ENCODE data around the gene SLC46A1. TPM values are rescaled to one million over a fixed set of nuclear protein-coding genes. Genes with fewer than 3 reads are reported as not detected.

Gene SLC46A1
- total RNA-seq, 8 experiments from 2014 or later: 6.5 to 19.3 (median 11.0) TPM

DNA sequence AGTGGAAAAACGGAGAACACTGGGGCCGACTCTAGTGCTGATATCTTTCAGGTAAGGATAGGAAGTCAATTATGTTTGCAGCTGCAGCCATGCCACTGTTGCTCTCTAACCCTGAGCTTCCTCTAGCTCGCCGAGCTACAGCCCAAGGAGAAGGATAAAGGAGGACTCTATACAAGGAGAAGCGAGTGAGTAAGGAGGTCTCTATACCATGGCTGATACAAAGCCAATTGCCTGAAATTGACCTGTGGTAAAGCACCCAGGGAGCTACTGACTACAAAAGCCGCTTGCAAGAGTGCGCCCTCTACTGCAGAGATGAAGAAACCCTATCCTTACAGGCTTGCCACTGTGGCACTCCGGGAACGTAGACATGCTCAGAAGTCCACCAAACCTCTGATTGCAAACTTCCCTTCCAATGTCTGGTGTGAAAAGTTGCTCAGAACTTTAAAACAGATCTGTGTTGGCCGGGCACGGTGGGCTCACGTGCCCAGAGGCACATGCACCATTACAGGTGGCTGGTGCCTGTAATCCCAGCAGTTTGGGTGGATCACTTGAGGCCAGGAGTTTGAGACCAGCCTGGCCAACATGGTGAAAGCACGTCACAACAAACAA, 10.8 kb upstream of the SLC46A1 start:
- peak; percentile 66 to 98 (median 79) for ATAC-seq (replicated peaks in 6 of 8)
- Histone ChIP-seq H3K4me3 (no peak overlapping the region), H3K4me1 (replicated peaks in 1 of 2) (no peaks in the 10 kb centered on the region), H3K27ac (no peak overlapping the region)
- WGBS, 10 experiments: 8 to 90% (median 29%) methylated on average over 1 to 11 of the region's 13 CpGs; no CpG with 5 or more reads in 1 of the 10 experiments
- in situ Hi-C loops (cut with MboI; ENCODE audit: low pct_unique_long_range_greater_than_20kb in 2 of 9, low sequenced_read_pairs in 9 of 9, unreplicated experiment in 9 of 9): no loop called here

DNA sequence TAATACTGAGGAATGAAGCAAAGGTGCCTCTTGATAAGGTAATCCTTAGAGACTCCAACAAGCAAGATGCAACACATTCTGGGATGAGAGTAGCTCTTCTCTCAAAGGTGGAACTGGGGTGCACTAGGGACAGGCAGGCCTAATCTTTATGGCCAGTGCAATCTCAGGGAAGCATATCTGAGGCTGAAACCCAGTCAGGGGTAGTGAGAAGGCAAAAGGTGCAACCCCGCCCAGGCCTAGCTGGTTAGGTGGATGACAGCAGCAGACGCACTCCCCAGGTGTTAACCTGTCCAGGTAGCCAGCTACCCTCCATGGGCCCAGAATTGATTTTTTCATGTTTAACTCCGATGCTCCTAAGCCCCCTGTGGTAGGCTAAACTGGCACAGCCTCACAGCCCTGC, 9.9 kb upstream of the SLC46A1 start:
- H3K27ac ChIP-seq: no peak overlapping the region
- in situ Hi-C loops (cut with MboI; ENCODE audit: low pct_unique_long_range_greater_than_20kb in 2 of 9, low sequenced_read_pairs in 9 of 9, unreplicated experiment in 9 of 9): no loop called here
- WGBS, 10 experiments: 60 to 100% (median 87%) methylated on average over 1 to 2 of the region's 3 CpGs; no CpG with 5 or more reads in 6 of the 10 experiments

DNA sequence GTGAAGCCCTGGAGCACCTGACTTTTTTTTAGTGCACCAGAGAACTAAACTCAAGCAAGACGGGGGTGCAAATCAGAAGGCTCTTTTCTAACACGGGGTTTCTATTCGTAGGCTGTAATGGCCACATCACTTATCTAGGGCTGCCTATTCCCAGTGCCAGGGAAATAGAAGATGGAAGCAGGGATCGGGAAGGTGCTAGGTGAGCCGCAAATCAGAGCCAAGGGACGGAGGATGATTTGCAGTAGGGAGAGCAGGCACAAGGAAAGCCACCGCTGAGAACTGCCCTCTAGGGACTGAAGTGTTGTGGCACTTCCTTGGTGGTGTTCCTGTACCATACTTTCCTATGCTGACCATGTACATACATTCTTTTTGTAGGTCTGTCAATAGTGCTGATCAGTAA, 7.8 kb upstream of the SLC46A1 start:
- WGBS, 10 experiments: 13 to 66% (median 50%) methylated on average over 1 to 6 of the region's 7 CpGs; no CpG with 5 or more reads in 4 of the 10 experiments
- ATAC-seq (replicated peaks in 6 of 8): no peak
- Histone ChIP-seq H3K27ac (no peak overlapping the region), H3K4me3 (no peak overlapping the region), H3K4me1 (replicated peaks in 1 of 2) (no peaks in the 10 kb centered on the region)
- in situ Hi-C loops (cut with MboI; ENCODE audit: low pct_unique_long_range_greater_than_20kb in 2 of 9, low sequenced_read_pairs in 9 of 9, unreplicated experiment in 9 of 9): no loop called here

More for the DNA sequence above, 9.9 kb upstream of the SLC46A1 start:
- no peaks in the 10 kb centered on the region for H3K4me1 ChIP-seq (replicated peaks in 1 of 2)
- no peak overlapping the region for H3K4me3 ChIP-seq
- no peak for ATAC-seq (replicated peaks in 6 of 8)

DNA sequence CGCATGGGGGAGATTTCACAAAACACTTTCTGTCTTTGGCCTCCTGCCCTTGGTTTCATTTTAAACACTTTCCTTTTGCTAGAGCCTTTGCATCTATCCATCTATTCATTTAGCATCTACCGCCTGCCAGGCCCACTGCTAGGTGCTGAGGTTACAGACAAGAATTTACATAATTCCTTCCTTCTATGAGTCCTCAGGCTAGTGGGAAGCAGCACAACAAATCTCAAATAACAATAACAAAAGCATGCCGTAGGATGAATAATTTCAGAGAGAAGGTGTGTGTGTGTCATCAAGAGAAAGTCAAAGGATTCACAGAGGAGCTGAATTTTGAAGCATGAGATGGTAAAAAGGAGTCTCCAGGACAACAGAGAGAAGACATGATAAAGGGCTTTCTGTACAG, 6.1 kb upstream of the SLC46A1 start:
- ATAC-seq (replicated peaks in 6 of 8): peak in 5 of 8 experiments; percentile 32 to 78 (median 59)
- no peak overlapping the region for H3K27ac ChIP-seq
- in situ Hi-C loops (cut with MboI; ENCODE audit: low pct_unique_long_range_greater_than_20kb in 2 of 9, low sequenced_read_pairs in 9 of 9, unreplicated experiment in 9 of 9): no loop called here
- 29 to 83% (median 48%) methylated on average over 1 to 3 of the region's 3 CpGs for WGBS, 10 experiments
- H3K4me3 ChIP-seq: no peak overlapping the region
- peaks cover 0 to 5% of the 10 kb centered on the region in 2 donors for H3K4me1 ChIP-seq (replicated peaks in 1 of 2)

DNA sequence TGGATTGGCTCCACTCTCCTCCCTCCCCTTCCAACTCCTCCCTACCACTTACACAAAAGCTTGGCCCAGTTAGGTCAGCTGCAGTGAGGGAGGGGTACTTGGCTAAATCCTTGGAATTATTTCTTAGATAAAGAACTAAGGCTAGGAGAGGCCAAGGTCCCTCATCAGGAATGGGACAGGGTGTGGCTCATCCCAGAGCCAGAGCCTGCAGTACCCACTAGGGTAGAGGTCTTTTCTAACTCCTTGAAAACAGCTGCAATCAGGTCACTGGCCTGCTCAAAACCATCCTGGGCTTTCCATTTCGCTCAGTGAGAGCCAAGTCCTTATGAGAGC, 1.9 kb upstream of the SLC46A1 start:
- 57 to 100% (median 85%) methylated on average over 1 of the region's 1 CpG; no CpG with 5 or more reads in 6 of the 10 experiments for WGBS, 10 experiments
- no peak overlapping the region for H3K4me3 ChIP-seq
- H3K27ac ChIP-seq: no peak overlapping the region
- in situ Hi-C loops (cut with MboI; ENCODE audit: low pct_unique_long_range_greater_than_20kb in 2 of 9, low sequenced_read_pairs in 9 of 9, unreplicated experiment in 9 of 9): no loop called here
- peaks cover 10 to 11% of the 10 kb centered on the region in 2 donors for H3K4me1 ChIP-seq (replicated peaks in 1 of 2)
- ATAC-seq (replicated peaks in 6 of 8): no peak

DNA sequence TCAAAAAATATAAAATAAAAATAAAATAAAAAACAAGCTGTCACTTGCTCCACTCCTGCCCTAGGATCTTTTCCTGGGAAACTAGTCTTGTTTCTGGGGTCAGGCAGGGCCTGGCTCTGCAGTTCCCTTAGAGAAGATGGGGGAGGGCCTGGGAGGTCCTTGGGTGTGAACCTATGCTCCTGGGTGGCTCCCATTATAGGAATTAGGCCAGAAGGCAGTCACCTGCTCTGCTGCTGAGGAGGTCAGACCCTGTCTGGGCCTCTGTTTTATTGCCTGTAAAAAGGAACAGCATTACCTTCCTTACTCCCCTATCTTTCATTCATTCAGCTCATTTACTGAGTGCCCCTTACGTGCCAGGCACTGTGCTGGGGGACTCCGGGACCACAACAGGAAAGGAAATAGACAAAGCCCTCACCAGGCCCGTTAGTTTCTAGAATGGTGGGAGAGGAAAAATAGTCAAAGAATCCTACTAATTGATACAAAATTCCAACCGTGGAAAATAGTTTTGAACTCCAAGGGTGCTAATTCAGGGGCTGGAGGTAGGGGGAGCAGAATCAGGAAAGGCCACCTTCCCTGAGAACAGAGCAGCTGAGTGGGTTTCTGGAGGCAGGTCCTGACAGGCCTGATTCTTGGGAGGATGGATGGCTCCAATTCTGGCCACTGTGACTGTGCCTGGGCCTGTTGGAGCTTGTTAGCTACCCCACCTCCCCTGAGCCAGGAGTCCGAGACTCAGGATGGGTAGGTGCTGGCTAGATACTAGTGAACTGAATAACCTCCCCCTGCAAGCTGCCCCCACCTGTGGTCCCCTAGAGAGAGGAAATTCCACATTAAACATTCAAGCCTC, 1.3 kb upstream of the SLC46A1 start:
- no peak overlapping the region for H3K4me3 ChIP-seq
- peaks cover 10 to 11% of the 10 kb centered on the region in 2 donors for H3K4me1 ChIP-seq (replicated peaks in 1 of 2)
- no peak overlapping the region for H3K27ac ChIP-seq
- in situ Hi-C loops (cut with MboI; ENCODE audit: low pct_unique_long_range_greater_than_20kb in 2 of 9, low sequenced_read_pairs in 9 of 9, unreplicated experiment in 9 of 9): no loop called here
- WGBS, 10 experiments: 40 to 92% (median 69%) methylated on average over 1 to 4 of the region's 5 CpGs; no CpG with 5 or more reads in 3 of the 10 experiments
- ATAC-seq (replicated peaks in 6 of 8): no peak

DNA sequence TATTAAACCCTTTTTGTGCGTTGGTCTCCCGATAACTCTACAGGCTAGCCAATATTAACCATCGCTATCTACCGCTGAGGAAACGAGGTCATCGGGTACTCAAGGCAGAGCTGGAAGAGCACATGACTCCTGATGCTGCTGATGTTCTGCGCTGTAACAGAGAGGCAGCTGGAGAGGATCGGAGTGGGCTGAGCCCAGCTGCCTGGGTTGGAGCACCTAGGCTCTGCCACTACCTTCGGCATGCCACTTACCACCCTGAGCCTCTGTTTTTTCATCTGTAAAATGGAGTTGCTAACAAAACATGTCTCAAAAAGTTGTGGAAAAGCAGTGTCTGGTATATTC, 432 bp upstream of the SLC46A1 start:
- H3K4me1 ChIP-seq (replicated peaks in 1 of 2): peaks cover 10 to 11% of the 10 kb centered on the region in 2 donors

DNA sequence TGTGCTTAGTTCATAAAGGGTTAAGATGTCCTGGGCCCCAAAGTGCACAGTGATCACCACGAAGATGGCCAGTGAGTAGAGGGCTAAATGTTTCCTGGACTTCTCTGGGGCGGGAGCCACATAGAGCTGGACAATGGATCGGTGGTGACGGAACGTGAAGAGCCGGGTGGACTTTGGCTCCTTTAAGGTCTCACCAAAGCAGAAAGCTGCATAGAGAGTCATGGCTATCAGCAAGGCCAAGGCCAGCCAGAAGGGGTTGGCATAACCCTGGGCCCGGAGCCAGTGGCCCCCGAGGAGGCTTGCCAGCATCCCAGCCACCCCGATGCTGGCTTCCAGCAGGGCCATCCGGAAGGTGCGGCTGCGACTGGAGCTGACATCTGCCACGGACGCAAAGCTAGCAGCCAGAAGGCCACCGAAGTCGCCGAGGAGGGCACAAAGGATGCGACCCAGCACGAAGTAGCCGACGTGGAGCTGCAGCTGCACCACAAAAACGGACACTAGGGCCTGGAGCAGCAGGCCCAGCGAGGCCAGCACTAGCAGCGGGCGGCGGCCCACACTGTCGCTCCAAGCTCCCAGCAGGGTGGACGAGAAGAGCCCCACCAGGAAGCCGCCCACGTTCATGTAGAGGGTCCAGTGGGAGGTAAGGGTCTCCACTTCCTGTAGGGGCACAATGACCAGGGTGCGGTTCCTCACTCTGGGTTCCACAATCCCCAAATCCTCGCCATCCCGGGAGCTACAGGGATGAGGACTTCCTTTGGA, 1.0 kb downstream of the SLC46A1 start:
- Histone ChIP-seq H3K4me3 (peak overlapping the region; percentile 50 to 75 (median 65)), H3K27ac (peak overlapping the region; percentile 41 to 57), H3K4me1 (replicated peaks in 1 of 2) (peaks cover 10 to 11% of the 10 kb centered on the region in 2 donors)
- ATAC-seq (replicated peaks in 6 of 8): peak; percentile 5 to 56 (median 16)
- WGBS, 10 experiments: 0 to 80% (median 50%) methylated on average over 1 to 8 of the region's 33 CpGs; no CpG with 5 or more reads in 5 of the 10 experiments
- in situ Hi-C loops (cut with MboI; ENCODE audit: low pct_unique_long_range_greater_than_20kb in 2 of 9, low sequenced_read_pairs in 9 of 9, unreplicated experiment in 9 of 9): no loop called here

More for the DNA sequence above, 432 bp upstream of the SLC46A1 start:
- 27 to 70% (median 46%) methylated on average over 2 to 8 of the region's 9 CpGs; no CpG with 5 or more reads in 3 of the 10 experiments for WGBS, 10 experiments
- in situ Hi-C loops (cut with MboI; ENCODE audit: low pct_unique_long_range_greater_than_20kb in 2 of 9, low sequenced_read_pairs in 9 of 9, unreplicated experiment in 9 of 9): no loop called here
- peak overlapping the region in 1 of 2 donors; percentile 41 for H3K27ac ChIP-seq
- ATAC-seq (replicated peaks in 6 of 8): peak in 5 of 8 experiments; percentile 47 to 65 (median 62)
- H3K4me3 ChIP-seq: peak overlapping the region; percentile 50 to 75 (median 65)

DNA sequence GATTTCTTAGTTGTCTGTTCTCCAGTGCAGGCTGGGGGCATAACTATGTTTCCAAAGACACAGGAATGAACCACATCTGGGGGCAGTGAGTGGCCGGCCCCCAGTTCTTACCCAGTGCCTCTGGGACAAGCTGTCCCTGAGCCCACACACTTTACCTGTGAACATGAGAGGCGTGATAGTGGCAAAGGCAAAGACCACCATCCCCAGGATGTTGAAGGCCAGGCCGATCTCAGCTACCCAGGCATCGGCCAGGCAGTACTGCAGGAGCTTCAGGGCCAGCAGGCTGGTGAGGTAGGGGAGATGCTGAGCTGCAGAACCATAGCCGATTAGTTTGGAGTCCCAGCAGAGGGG, 1.6 kb downstream of the SLC46A1 start:
- Histone ChIP-seq H3K27ac (no peak overlapping the region), H3K4me3 (no peak overlapping the region), H3K4me1 (replicated peaks in 1 of 2) (peaks cover 10 to 11% of the 10 kb centered on the region in 2 donors)
- in situ Hi-C loops (cut with MboI; ENCODE audit: low pct_unique_long_range_greater_than_20kb in 2 of 9, low sequenced_read_pairs in 9 of 9, unreplicated experiment in 9 of 9): no loop called here
- 88 to 100% methylated on average over 1 of the region's 5 CpGs; no CpG with 5 or more reads in 8 of the 10 experiments for WGBS, 10 experiments
- ATAC-seq (replicated peaks in 6 of 8): no peak

DNA sequence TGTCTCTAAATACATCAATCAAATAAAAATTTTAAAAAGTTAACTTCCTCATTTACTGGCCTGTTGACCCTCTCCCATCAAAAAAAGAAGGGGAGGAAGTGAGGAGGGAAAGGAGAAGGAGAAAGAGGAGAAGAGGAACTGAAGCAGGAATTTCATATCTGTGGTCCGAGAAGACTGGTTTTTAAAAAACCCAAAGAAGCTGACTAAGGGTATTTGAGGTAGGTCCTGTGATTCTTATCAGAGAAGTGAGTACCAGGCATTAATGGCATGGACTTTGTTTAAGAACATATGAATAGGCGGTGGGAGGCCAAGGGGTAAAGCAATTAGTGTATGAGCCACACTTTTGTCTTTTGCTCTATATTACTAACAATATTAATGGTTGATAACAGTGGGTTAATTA, 2.0 kb downstream of the SLC46A1 start:
- ATAC-seq (replicated peaks in 6 of 8): no peak
- WGBS, 10 experiments: 86 to 100% (median 95%) methylated on average over 1 to 2 of the region's 2 CpGs
- in situ Hi-C loops (cut with MboI; ENCODE audit: low pct_unique_long_range_greater_than_20kb in 2 of 9, low sequenced_read_pairs in 9 of 9, unreplicated experiment in 9 of 9): no loop called here
- Histone ChIP-seq H3K4me1 (replicated peaks in 1 of 2) (peaks cover 10 to 11% of the 10 kb centered on the region in 2 donors), H3K4me3 (no peak overlapping the region), H3K27ac (no peak overlapping the region)

DNA sequence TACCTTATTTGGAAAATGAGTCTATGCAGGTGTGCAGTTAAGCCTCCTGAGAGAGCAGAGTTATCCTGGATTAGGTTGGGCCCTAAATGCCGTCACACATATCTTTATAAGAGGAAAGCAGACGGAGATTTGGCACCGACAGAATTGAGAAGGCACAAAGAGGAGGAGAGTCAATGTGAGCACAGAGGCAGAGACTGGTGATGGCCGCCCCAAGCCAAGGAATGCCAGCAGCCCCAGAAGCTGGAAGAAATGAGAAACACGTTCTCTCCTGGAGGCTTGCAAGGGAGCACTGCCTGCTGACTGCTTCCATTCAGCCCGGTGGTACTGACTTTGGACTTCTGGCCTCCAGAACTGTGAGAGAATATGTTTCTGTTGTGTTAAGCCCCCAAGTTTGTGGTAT, 3.2 kb downstream of the SLC46A1 start:
- peaks cover 10 to 13% of the 10 kb centered on the region in 2 donors for H3K4me1 ChIP-seq (replicated peaks in 1 of 2)

DNA sequence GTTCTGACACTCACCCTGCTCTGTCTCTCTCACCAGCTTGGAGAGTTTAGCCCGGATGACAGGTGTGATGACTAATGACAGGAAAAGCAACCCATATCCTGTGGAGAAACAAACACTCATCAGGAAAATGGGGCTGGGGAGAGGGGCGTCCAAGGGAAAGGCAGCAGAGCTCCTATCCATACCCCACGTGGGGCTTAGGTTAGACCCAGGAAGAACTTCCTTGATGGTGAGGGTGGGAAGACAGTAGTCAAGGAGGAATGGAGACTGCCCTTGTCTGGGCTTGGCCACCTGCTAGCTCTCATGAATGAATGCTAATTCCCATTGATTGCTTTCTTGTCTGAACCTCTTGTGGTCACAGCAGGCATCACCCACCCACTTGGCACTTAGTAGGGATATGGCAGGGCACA, 3.8 kb downstream of the SLC46A1 start:
- H3K27ac ChIP-seq: no peak overlapping the region
- ATAC-seq (replicated peaks in 6 of 8): no peak
- H3K4me1 ChIP-seq (replicated peaks in 1 of 2): peaks cover 9 to 10% of the 10 kb centered on the region in 2 donors
- WGBS, 10 experiments: 0 to 92% (median 80%) methylated on average over 1 to 3 of the region's 3 CpGs; no CpG with 5 or more reads in 5 of the 10 experiments
- in situ Hi-C loops (cut with MboI; ENCODE audit: low pct_unique_long_range_greater_than_20kb in 2 of 9, low sequenced_read_pairs in 9 of 9, unreplicated experiment in 9 of 9): no loop called here
- no peak overlapping the region for H3K4me3 ChIP-seq

More for the DNA sequence above, 3.2 kb downstream of the SLC46A1 start:
- ATAC-seq (replicated peaks in 6 of 8): no peak
- H3K4me3 ChIP-seq: no peak overlapping the region
- 80 to 100% (median 91%) methylated on average over 1 to 5 of the region's 6 CpGs; no CpG with 5 or more reads in 2 of the 10 experiments for WGBS, 10 experiments
- in situ Hi-C loops (cut with MboI; ENCODE audit: low pct_unique_long_range_greater_than_20kb in 2 of 9, low sequenced_read_pairs in 9 of 9, unreplicated experiment in 9 of 9): no loop called here
- H3K27ac ChIP-seq: no peak overlapping the region

DNA sequence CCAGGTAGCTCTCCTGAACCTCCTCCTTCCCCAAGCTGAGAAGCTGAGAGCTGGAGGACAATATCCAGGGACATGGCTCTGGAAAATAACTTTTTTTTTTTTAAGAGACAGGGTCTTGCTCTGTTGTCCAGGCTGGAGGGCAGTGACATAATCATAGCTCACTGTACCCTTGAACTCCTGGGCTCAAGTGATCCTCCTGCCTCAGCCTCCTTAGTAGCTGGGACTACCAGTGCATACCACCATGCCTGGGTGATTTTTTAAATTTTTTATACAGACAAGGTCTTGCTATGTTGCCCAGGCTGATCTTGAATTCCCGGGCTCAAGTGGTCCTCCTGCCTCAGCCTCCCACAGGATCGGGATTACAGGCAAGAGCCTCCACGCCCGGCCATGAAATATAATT, 6.2 kb downstream of the SLC46A1 start:
- WGBS, 10 experiments: 88 to 100% (median 96%) methylated on average over 1 to 4 of the region's 4 CpGs; no CpG with 5 or more reads in 3 of the 10 experiments
- in situ Hi-C loops (cut with MboI; ENCODE audit: low pct_unique_long_range_greater_than_20kb in 2 of 9, low sequenced_read_pairs in 9 of 9, unreplicated experiment in 9 of 9): loop anchor here in 1 of 9 experiments (25.0 kb wide), 1 partner anchor 87 kb away; no protein-coding TSS in a partner anchor
- ATAC-seq (replicated peaks in 6 of 8): no peak

More for the DNA sequence above, 6.2 kb downstream of the SLC46A1 start:
- Histone ChIP-seq H3K4me1 (replicated peaks in 1 of 2) (peaks cover 3 to 7% of the 10 kb centered on the region in 2 donors), H3K4me3 (no peak overlapping the region), H3K27ac (no peak overlapping the region)
